GM11168 (cell line): Measurements from ENCODE around the gene MRPS2.

Experiments used
- in situ Hi-C: fragments of 300-500 bp; cut with MboI; formaldehyde crosslinking; loops from one replicate; pipeline ENCODE4 v1.12.0; 2022; ENCODE audit warnings: low sequenced_read_pairs; ENCODE audit not compliant: unreplicated experiment

Gene MRPS2

DNA sequence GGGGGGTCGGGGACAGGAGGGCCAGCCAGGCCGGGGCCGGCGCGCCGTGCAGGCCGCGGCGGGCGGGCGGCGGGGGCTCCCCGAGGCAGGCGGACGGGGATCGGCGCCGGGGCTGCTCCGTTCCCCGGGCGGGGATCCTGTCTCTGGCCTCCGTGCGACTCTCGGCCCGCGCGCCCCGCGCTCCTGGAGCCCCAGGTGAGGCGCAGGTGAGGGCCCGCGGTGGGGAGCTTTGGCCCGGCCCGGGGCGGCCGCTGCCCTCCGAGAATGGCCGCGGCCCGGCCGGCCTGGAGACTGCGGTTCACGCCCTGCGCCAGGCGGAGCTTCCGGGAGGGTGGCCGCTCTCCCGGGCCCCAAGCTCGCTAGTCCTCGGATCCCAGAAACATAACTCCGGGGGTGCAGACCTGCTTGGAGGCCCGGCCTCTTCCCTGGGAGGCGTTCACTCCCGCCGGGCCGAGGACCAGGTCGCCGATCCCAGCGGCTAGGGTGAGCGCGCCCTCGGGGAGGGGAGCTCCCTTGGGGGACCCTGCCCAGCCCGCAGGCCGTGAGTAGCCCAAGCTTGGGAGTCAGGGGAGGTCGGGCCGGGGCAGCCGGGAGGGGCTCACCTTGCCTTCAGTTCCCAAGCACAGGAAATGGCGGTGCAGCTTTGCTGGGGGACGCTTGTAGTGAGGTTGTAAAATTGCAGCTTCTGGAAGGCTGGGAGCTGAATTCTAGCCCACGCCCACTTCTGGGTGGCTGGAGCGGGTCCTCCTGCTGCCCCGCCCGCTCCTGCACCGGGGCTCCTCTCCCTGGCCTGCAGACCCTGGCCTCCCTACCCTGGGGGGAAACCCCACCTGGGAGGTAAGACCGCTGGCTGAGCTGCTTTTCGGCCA, 20.2 kb upstream of the MRPS2 start:
- in situ Hi-C loops = no loop called here

- in situ Hi-C loops = no loop called here
Measured at GRCh38 chr9:135480940-135481310, 19.6 kb upstream of the MRPS2 start.

- in situ Hi-C loops = no loop called here
Measured at GRCh38 chr9:135482015-135482754, 18.3 kb upstream of the MRPS2 start.

GRCh38 chr9:135484460-135485277, 15.8 kb upstream of the MRPS2 start:
- in situ Hi-C loops = no loop called here

DNA sequence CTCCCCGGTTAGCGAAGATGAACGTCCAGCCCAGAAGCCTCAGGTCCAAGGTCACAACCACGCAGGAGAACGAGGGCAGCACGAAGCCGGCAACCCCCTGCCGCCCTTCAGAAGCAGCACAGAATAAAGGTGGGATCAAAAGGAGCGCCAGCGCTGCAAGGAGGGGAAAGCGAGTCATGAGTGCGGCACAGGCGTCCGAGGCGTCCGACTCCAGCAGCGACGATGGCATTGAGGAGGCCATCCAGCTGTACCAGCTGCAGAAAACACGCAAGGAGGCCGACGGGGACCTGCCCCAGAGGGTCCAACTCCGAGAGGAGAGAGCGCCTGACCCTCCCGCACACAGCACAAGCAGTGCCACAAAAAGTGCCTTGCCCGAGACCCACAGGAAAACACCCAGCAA, 15.1 kb upstream of the MRPS2 start:
- in situ Hi-C loops = no loop called here

DNA sequence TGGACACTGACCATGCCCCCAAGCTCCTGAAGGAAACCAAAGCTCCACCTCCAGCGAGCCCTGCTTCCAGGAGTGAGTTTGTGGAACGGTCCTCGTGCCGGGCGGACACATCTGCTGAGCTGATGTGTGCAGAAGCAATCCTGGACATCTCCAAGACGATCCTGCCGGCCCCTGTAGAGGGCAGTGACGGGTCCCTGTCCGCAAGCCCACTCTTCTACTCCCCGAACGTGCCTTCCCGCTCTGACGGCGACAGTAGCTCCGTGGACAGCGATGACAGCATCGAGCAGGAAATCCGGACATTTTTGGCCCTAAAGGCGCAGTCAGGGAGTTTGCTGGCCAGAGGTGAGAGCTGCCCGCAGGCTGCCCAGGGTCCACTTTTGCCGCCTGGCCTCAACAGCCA, 14.7 kb upstream of the MRPS2 start:
- in situ Hi-C loops = no loop called here

- in situ Hi-C loops = no loop called here
Measured at GRCh38 chr9:135486267-135487065, 14.0 kb upstream of the MRPS2 start.

GRCh38 chr9:135487281-135488012, 13.0 kb upstream of the MRPS2 start:
- in situ Hi-C loops = no loop called here

DNA sequence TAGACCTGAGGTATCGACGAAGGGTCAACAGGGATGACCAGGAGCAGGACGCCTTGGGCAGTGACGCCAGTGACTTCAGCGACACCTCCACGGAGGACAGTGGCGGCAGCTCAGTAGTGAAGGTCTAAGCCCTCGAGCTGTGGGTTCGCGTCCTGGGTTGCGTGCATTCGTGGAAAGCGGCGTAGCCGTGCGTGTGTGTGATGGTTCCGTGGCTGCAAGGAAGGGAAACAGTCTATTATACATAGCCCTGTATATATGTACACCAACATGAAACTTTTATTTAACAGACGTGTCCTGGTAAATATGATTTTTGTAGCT, 12.5 kb upstream of the MRPS2 start:
- in situ Hi-C loops = no loop called here

DNA sequence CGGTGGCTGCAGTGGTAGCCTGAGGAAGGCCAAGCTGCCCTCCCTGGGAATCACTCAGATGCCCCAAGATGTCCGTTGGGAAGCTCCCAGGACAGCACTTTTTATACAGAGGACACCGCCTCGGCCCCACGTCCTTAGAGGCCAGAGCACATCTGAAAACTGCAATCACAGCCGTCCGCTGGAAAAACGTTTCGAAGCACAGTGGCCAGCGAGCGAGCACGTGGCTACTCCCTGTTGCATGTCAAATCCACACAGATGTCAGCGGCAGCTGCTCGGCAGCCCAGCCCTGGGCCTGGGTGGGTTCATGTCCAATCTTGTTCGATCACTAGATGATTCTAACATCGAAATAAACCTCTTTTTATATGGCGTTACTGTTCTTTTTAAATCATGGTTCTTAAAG, 12.0 kb upstream of the MRPS2 start:
- in situ Hi-C loops = no loop called here

DNA sequence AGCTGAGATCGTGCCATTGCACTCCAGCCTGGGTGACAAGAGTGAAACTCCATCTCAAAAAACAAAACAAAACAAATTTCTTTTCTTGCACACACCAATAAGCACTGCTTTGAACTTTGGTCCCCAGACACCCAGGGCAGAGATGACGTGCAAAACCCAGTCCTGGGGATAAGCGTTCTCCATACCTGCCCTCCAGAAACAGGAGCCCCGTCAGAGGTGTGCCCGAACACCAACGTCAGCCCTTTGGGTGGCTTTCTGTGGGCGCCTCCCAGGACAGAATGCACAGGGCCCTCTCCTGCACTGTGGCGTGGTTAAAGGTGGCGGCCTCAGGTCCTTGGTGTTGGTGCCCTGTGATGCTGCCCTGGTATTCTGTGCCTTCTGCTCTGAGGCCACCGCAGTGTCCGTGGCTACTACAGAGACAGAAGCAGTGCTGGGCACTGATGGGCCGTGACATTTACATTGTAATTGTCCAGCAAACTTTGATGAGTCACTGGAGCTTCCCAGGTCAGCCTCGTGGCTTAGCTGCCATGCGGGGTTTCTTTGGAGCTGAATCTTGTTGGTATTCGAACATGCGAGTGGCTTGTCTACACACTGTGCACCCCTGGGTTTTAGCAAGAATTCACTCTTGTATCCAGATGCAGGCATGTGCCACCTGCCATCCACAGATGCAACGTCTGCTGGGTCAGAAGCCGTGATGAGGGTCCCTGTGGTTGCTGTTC, 11.1 kb upstream of the MRPS2 start:
- in situ Hi-C loops = no loop called here

DNA sequence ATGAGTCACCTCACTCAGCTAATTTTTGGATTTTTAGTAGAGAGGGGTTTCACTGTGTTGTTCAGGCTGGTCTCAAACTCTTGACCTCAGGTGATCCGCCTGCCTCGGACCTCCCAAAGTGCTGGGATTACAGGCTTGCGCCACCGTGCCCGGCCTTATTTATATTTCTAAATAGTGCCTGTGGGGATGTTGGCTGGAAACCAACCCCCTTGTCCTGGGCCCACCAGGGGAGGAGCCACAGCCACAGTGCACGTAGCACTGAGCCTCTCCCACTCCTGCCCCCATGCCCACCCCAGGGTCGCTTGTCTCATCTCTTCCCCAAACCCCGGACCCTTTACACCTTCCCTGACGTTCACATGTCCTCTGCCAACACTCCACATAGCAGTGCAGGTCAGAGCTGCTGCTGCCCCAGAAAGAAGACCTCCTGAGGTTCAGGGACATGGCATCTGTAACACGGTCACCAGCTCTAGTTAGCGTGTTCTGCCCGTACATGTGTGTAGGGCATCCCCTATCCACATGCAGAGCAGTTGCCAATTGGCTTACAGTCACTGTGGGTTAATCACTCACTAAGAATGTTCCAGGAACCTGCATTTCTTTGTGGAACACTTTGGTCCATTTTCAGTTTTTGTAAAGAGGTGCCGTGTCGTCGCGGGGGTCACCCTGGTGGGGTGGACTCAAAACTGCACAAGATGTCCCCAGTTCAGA, 10.2 kb upstream of the MRPS2 start:
- in situ Hi-C loops = no loop called here

DNA sequence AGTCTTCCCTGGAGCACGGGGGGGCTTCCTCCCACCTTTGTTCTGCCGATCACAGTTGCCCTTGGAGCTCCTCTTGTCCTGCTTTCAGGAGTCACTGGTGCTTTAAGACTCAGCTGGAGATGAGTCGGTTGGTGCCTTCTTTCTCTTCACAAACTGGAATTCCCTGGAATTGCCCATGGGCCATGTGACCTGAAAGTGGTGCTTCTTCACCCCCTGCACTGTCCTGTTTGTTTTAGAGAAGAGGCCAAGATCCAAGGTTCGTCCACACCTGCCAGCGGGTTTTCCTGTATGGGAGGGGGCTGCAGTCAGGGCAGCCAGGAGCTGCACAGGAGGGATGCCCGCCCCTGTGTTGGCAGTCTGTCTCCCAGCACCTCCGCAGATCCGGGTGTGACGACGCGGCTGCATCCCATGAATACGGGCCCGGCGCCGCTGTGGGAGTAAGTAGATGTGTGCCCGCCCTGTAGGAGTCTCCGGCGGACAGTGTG, 9.5 kb upstream of the MRPS2 start:
- in situ Hi-C loops = no loop called here

- in situ Hi-C loops = no loop called here
Measured at GRCh38 chr9:135491764-135492163, 8.7 kb upstream of the MRPS2 start.

- in situ Hi-C loops = no loop called here
Measured at GRCh38 chr9:135492886-135493669, 7.4 kb upstream of the MRPS2 start.

GRCh38 chr9:135494791-135495559, 5.5 kb upstream of the MRPS2 start:
- in situ Hi-C loops = no loop called here
